Measurements from ENCODE around the gene DGCR8.

- TF ChIP-seq CTCF (IDR thresholded peaks at IDR 0.05), result no peak
- no peak for TF ChIP-seq ZFX (IDR thresholded peaks at IDR 0.05; ENCODE audit: borderline replicate concordance)
Observed at GRCh38 chr22:20159076-20159475, 79.0 kb downstream of the DGCR8 start.
